Effector memory CD4-positive, alpha-beta T cell (primary cell): ENCODE measurements around the gene CSH2.
"Not testable (repeated sequence)": the region's sequence is repeated elsewhere in the genome, so short reads cannot be mapped to it uniquely, and the experiment has no call there.

Experiments used
- DNase-seq, 3 donors: peaks; one replicate each; pipeline ENCODE4 v3.0.0-alpha.2; 2020
- H3K27ac ChIP-seq: 2 replicates; pipeline ENCODE4 v1.7.0; 2013; ENCODE audit warnings: mild to moderate bottlenecking, low read length, moderate library complexity; ENCODE audit not compliant: insufficient read depth, poor library complexity, severe bottlenecking
- H3K27me3 ChIP-seq: replicated peaks from 2 replicates; pipeline ENCODE4 v1.7.0; 2013; ENCODE audit warnings: mild to moderate bottlenecking, low read length; ENCODE audit not compliant: insufficient read depth, control insufficient read depth, poor library complexity, severe bottlenecking
- H3K36me3 ChIP-seq: 2 replicates; pipeline ENCODE4 v1.7.0; 2013; ENCODE audit warnings: mild to moderate bottlenecking, low read length, moderate library complexity; ENCODE audit not compliant: control insufficient read depth, insufficient read depth
- H3K4me1 ChIP-seq: 2 replicates; pipeline ENCODE4 v1.7.0; 2013; ENCODE audit warnings: low read length, mild to moderate bottlenecking; ENCODE audit not compliant: control insufficient read depth, insufficient read depth, poor library complexity, severe bottlenecking
- H3K4me3 ChIP-seq: 2 replicates; pipeline ENCODE4 v1.7.0; 2013; ENCODE audit warnings: low read length, low read depth, mild to moderate bottlenecking; ENCODE audit not compliant: insufficient read depth, poor library complexity, severe bottlenecking
- H3K9me3 ChIP-seq: 2 replicates; pipeline ENCODE4 v1.7.0; 2013; ENCODE audit warnings: mild to moderate bottlenecking, low read length, moderate library complexity; ENCODE audit not compliant: control insufficient read depth

CSH2 gene

DNA sequence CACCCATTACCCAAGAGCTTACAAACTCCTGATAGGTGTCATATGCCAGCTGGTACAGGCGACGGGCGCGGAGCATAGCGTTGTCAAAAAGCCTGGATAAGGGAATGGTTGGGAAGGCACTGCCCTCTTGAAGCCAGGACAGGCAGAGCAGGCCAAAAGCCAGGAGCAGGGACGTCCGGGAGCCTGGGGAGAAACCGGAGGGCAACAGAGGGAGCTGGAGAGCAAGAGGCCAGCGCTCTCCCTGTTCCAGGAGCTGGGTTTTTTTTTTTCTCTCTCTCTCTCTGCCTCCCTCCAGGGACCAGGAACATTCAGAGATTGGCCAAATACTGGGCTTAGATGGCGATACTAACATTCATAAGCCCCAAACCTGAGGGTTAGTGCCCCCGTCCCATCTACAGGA, 7.9 kb upstream of the CSH2 start:
- H3K4me3 ChIP-seq, H3K27ac ChIP-seq, H3K4me1 ChIP-seq, H3K27me3 ChIP-seq, H3K9me3 ChIP-seq, H3K36me3 ChIP-seq, DNase-seq: not testable (repeated sequence)

DNA sequence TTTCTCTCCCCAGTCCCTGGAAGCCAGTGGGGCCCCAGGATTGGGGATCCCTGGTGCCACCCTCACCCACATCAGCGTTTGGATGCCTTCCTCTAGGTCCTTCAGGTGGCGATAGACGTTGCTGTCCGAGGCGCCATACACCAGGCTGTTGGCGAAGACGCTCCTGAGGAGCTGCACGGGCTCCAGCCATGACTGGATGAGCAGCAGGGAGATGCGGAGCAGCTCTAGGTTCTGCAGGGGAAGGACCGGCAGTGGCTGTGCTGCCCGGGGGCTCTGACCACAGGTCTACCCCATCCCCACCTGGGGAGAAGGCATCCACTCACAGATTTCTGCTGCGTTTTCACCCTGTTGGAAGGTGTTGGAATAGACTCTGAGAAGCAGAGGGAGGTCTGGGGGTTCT, 7.2 kb upstream of the CSH2 start:
- no peaks in the 10 kb centered on the region for H3K27me3 ChIP-seq
- H3K36me3 ChIP-seq, result no peaks in the 10 kb centered on the region
- no peak overlapping the region for H3K27ac ChIP-seq
- H3K9me3 ChIP-seq, result no peaks in the 10 kb centered on the region
- H3K4me1 ChIP-seq, result no peaks in the 10 kb centered on the region
- no peak for DNase-seq
- no peak overlapping the region for H3K4me3 ChIP-seq

DNA sequence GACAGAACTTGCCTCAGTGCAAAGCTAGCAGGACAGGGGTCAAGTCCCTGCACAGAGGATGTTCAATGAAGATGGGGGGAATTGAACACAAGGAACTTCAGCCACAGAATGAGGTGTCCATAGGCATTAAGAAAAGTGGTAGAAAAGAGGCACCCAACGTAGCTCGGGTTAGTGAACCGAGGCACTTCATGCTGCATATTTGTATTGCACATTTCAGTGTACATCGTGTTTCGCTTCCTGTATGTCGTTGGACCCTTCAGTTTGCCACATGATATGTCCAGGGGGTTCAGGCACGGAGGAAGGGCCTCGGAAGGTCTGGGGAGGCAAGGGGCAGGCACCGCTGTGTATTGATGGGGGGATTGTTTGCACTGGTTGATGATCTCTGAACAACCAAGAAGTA, 4.9 kb upstream of the CSH2 start:
- not testable (repeated sequence) for H3K27me3 ChIP-seq, DNase-seq, H3K27ac ChIP-seq, H3K9me3 ChIP-seq, H3K36me3 ChIP-seq, H3K4me3 ChIP-seq, H3K4me1 ChIP-seq

DNA sequence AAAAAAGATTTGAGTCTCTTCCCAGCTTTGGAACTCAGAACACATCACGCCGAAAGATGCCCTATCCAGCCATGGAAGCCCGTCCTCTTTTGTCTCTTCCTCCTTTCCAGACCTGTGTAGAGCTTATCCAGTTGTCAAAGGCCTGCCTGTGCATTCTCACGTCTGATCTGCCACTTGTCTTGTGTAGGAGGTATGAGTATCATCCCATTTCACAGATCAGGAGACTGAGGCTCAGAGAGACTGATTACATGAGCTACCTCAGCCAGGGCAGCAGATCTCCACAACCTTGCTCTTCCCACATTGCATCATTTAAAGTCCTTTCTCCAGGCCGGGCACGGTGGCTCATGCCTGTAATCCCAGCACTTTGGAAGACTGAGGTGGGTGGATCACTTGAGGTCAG, 1.2 kb upstream of the CSH2 start:
- not testable (repeated sequence) for H3K27me3 ChIP-seq, H3K36me3 ChIP-seq, H3K9me3 ChIP-seq, DNase-seq, H3K27ac ChIP-seq, H3K4me3 ChIP-seq, H3K4me1 ChIP-seq

DNA sequence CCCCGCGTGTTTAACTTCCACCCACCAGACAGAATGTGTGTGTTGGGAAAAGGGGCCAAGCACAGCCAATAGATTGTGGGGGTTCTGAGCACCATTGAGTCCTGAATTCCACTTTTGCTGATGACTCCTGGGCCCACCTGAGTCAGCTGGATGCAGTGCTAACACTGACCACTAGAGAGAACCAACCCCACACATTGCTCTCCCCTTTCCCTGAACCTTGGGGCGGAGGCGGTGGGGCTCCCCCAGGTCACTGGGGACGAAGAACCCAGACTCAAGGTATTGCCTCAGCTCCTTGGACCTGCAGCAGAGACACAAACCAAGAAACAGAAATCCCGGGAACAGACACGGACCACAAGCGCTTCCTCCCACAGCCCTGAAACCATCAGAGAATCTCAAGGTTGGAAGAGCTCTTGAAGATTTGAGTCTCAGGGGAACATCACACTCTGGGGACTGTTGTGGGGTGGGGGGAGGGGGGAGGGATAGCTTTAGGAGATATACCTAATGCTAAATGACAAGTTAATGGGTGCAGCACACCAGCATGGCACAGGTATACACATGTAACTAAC, 667 bp upstream of the CSH2 start:
- H3K27ac ChIP-seq, H3K36me3 ChIP-seq, H3K9me3 ChIP-seq, DNase-seq, H3K27me3 ChIP-seq, H3K4me1 ChIP-seq, H3K4me3 ChIP-seq: not testable (repeated sequence)

DNA sequence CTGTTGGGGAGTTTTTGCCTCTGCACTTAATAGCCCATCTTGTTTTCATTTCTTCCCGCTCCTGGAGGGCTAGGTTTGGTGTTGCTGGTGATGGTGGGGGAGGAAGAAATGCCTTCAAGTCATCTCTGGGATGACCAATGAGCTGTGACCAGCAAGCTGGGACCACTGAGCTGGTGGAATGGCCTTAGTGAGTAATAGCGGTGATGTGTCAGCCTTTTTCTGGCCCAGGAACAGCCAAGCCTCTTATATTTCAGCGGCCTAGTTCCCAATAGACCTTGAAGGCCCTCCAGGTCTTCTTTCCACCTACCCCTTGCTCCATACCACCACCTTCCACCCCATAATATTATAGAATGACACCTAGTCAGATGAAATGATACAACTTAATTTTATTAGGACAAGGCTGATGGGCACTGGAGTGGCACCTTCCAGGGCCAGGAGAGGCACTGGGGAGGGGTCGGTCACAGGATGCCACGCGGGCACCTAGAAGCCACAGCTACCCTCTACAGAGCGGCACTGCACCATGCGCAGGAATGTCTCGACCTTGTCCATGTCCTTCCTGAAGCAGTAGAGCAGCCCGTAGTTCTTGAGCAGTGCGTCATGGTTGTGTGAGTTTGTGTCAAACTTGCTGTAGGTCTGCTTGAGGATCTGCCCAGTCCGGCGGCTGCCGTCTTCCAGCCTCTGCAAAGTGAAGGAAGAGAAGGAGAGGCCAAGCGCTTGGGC, 1.7 kb downstream of the CSH2 start:
- H3K27ac ChIP-seq, H3K36me3 ChIP-seq, H3K4me3 ChIP-seq, H3K27me3 ChIP-seq, DNase-seq, H3K4me1 ChIP-seq, H3K9me3 ChIP-seq: not testable (repeated sequence)

DNA sequence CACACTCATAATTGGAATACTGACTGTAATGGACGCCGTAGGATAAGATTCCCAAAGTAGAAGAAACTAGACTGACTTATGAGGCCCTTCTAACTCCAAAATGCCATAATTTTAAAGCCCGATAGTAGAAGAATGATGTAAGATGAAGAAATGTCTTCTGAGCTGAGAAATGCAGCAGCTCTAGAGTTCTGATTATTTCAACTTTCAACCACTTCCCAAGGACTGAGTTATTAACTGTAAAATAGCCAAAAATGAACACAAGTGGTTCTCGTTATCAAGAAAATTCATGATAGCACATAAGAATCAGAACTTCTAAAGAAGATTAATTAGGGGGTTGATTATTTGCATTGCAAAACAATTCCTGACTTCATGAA, 3.2 kb downstream of the CSH2 start:
- not testable (repeated sequence) for H3K27me3 ChIP-seq, H3K27ac ChIP-seq, H3K4me3 ChIP-seq, H3K9me3 ChIP-seq, DNase-seq, H3K36me3 ChIP-seq, H3K4me1 ChIP-seq

DNA sequence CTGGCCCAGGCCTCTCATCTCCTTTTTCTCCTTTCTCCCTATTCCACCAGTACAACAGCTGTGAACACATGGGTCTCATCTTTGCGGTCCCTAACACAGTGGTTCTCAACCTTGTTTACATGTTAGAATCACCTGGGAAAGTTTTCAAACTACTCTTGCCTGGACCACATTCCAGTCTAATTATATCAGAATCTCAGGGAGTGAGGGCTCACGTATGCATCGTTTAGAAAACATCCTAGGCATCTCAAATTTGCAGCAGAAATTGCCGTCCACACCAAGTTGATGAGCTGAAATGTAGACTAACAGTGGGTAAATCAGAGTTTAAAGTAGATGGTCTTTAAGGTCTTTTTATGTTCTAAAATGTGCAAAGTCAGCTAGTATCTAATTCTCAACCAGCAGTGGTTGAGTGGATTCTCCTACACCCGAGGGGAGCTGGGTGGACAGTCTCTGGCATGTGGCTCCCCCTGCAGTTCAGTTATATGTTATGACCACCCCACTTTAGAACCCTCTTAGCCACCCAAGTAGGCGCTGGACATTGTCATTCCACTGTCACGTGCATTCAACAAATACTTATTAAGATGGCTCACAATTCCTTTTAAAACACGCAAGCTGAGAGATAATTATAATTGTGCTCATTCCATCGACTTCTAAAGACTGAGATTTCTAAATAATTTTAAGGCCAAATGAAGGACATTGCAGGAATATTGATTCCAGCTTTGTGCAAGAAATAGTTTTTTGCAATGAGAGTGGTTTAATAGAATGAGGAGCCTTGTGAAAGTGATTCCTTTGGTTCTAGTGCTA, 3.8 kb downstream of the CSH2 start:
- not testable (repeated sequence) for H3K27me3 ChIP-seq

DNA sequence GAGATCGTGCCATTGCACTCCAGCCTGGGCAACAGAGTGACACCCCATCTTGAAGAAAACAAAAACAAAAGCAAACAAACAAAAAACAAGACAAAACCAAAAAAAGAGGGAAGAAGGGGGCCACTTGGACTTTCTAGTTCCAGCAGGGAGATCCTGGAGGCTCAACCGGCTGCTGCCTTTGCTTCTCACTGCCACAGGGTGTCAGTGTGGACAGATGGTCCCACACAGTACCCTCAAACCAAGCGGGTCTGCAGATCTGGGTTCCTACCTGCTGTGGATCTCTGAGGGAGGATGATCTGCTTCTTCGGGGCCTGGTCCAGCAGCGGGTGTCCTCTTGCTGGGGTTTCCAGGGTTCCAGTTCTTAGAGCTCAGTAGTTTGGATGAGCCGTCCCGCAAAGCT, 6.9 kb downstream of the CSH2 start:
- DNase-seq, result not testable (repeated sequence)

More for the DNA sequence above, 3.8 kb downstream of the CSH2 start:
- H3K27ac ChIP-seq, DNase-seq, H3K36me3 ChIP-seq, H3K4me3 ChIP-seq, H3K4me1 ChIP-seq, H3K9me3 ChIP-seq: not testable (repeated sequence)

DNA sequence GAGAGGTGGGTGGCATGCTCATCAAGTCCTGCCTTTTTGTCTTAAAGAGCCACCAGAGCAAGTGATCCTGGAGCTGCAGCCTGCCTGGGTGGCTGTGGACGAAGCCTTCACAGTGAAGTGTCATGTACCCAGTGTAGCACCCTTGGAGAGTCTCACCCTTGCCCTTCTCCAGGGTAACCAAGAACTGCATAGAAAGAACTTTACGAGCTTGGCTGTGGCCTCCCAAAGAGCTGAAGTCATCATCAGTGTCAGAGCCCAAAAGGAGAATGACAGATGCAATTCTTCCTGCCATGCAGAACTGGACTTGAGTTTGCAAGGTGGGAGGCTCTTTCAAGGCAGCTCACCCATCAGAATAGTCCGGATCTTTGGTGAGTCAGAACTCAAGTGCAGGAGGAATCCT, 14.2 kb downstream of the CSH2 start:
- no peak for DNase-seq
- H3K27ac ChIP-seq, result no peak overlapping the region
- H3K36me3 ChIP-seq, result no peaks in the 10 kb centered on the region
- no peaks in the 10 kb centered on the region for H3K9me3 ChIP-seq
- no peaks in the 10 kb centered on the region for H3K27me3 ChIP-seq
- no peaks in the 10 kb centered on the region for H3K4me1 ChIP-seq
- no peak overlapping the region for H3K4me3 ChIP-seq

More for the DNA sequence above, 6.9 kb downstream of the CSH2 start:
- not testable (repeated sequence) for H3K4me1 ChIP-seq, H3K27me3 ChIP-seq, H3K27ac ChIP-seq, H3K9me3 ChIP-seq, H3K36me3 ChIP-seq, H3K4me3 ChIP-seq
